NCI-H128 (cell line): Measurements from ENCODE around the gene KRTAP20-4.

Experiments
- DNase-seq: peaks from one replicate; lab custom pipeline; 2025; ENCODE audit not compliant: unreplicated experiment; lab: John Stamatoyannopoulos, UW

Gene KRTAP20-4

GRCh38 chr21:30620522-30620921 is at the start of gene KRTAP20-4:
Gene KRTAP20-4, plus strand, starts transcription at chr21:30620627.
- no peak for DNase-seq

DNA sequence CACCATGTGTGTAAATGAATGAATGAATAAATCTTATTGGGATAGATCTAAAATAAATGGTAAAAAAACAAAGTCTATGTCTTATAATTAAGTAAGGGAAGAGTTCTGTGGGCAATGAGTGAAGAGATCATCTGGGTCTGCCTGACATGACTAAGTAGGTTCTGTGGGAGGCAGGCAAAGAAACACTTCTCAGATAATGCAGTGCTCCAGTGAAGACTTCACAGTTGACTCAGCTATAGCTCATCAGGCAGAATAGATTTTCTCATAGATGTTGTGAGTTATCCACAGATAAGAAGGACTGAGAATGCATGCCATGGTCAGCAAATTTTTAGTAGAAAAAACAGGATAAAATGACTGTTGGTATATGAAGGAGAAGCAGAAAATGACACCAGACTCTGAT is 42.7 kb upstream of the KRTAP20-4 start:
- no peak for DNase-seq

DNA sequence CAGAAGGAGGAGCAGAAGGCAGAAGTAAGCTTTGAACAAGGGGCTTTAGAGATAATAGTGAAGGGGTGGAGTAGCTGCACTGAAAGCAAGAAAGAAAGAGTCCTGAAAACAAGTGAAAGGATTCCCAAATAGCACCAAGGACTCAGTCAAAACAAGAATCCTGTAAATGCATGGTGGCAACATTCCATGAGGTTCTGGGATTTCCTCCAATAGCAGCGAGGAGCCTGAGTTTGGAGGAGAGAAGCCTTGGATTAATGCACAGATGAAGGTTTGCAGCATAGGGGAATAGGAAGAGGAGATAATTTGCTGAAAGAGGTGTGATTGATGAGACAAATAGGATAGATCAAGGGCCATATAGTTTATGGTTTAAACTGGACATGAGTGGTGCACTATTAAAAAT is 41.1 kb upstream of the KRTAP20-4 start:
- no peak for DNase-seq

DNA sequence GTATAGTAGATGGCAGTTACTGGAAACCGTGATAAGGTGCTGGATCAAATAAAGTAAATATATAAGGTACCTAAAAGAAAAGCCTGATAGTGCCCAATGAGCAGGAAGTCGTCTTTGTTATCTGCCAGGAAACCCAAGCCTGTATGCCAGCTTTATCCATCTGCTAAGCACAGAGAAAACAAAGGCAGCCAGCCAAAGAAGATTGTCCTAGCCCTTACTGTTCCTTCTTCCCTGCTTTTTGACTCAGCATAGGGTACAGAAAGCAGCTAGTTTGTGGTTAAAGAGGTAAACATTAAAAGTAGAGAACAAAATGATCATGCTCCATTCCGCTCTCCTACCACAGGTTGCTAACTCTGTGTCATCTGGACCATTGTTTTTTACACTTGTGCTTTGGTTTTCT is 40.3 kb upstream of the KRTAP20-4 start:
- DNase-seq = no peak

GRCh38 chr21:30582870-30583269 is 37.6 kb upstream of the KRTAP20-4 start:
- DNase-seq = no peak

- no peak for DNase-seq
Observed at GRCh38 chr21:30590297-30590696, 30.1 kb upstream of the KRTAP20-4 start, which contains the start of gene KRTAP22-2. Gene KRTAP22-2, minus strand, starts transcription at chr21:30590397.

DNA sequence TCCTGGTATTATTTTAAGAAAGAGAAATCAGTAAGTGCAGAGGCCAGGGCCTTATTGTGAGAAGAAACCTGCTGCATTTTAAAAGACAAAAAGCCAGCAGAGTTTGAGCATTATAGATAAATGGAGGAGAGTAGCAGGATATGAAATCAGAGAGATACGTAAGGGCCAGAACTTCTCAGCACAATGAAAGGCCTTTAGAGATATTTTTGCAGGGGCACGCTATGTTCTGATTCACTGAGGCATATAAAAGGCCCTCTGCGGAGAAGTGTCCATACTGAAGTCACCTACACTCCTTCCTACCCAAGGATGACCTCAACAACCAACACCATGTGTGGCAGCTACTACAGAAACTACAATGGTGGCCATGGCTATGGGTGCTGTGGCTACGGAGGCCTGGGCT is 28.3 kb upstream of the KRTAP20-4 start, which contains the start of gene KRTAP6-3:
TSS of gene KRTAP6-3 (plus strand) at position 301 of the 400 bp plus-strand sequence. CDS start at position 307, 6 bp downstream.
- DNase-seq = no peak

DNA sequence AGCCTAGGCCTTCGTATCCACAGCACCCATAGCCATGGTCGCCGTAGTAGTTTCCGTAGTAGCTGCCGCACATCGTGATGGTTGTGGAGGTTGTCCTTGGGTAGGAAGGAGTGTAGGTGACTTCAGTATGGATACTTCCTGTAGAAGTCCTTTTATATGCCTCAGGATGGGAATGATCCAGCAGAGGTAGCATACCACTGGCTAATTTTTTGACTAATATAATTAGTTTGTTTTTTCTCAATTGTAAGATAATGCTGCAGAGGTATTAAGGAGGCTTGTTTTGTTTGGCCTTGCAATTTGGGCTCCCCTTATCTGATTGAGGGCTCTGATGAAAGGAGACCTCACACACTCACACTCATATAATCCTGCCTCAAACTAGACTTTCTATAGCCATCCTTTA is 21.6 kb upstream of the KRTAP20-4 start, which contains the start of gene KRTAP6-2:
TSS of gene KRTAP6-2 (minus strand) at position 101 of the 400 bp plus-strand sequence. CDS start at position 73, 28 bp downstream.
- DNase-seq = no peak

DNA sequence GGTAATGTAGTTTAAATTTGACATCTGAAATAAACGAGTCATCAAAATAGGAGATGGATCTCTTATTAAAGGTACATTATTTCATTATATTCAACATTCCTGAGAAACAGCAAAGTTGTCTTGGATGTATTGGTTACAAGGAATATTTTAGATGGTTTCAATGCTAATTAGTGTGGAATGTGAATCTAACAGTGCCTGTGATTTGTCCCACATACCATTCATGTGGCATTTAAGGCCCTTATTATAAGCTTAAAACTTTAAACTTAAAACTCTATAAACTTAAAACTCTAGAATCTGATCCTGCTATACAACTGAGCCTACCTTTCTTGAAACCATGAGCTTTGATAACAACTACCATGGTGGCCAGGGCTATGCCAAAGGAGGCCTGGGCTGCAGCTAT is 19.6 kb upstream of the KRTAP20-4 start, which contains the start of gene KRTAP22-1:
TSS of gene KRTAP22-1 (plus strand) at position 301 of the 400 bp plus-strand sequence.
- no peak for DNase-seq

- DNase-seq = no peak
Observed at GRCh38 chr21:30605968-30606367, 14.5 kb upstream of the KRTAP20-4 start.

DNA sequence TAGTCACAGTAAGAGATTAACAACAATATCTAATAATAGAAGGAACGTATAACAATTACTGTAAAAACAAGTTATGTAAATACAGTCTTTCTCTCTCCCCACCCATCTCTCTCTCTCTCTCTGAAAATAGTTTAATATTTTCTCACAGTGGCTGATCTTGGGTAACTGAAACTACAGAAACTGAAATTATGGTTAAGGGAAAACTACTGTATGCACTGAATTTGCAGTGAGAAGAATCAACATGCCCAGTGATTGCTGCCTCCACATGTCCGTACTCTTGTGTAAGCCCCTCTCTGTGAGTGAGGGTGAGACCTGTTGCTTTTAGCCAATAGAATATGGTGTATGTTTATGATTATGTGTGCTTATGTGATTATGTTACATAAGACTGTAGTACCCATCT is 8.3 kb upstream of the KRTAP20-4 start:
- DNase-seq = no peak

DNA sequence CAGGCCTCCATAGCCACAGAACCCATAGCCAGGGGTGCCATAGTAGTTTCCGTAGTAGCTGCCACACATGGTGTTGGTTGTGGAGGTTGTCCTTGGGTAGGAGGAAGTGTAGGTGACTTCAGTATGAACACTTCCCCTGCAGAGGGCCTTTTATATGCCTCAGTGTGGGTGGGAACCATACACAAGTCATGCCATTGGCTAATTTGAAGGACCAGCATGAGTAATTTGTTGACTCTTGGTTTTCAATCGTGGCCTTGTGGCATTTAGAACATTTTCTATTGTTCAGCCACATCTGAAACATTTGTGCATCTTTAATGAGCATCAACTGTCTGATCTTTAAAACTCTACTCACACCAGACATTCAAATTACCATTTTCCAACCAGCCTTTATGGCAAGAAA is 6.6 kb upstream of the KRTAP20-4 start, which contains the start of gene KRTAP6-1:
TSS of gene KRTAP6-1 (minus strand) at position 95 of the 400 bp plus-strand sequence. CDS start at position 69, 26 bp downstream.
- DNase-seq = no peak

DNA sequence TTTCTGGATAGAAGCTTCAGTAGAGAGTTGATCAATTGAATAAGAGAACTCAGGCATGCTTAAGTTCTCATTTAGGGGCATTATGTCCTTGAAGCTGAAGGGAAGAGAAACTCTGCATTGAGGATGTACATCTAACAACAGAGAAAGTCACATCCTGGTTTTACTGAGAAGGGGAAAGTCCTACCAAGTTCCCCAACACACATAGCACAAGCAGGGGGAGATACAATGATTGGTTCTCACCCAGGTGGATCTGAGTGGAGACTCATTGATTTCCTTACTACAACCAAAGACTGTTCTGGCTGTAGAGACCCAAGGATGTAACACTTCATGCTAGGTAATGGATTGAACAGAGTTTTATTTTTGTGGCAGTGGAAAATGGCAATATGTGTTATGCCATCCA is 5.2 kb upstream of the KRTAP20-4 start:
- DNase-seq = no peak

DNA sequence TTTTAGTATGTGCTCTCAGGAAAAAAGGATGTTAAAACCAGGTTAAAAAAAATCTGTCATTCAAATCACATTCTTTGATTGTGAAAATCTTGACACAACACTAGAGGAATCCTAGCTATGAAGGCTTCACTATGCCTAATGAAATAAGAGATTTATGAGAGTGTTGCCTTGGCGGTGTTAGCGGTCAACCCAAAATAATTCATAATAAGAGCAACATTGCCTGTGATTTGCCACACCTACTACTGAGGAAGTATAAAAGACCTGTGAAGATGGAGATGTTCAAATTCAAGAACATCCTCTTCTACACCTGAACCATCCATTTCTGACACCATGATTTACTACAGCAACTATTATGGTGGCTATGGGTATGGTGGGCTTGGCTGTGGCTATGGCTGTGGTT is 4.3 kb upstream of the KRTAP20-4 start, which contains the start of gene KRTAP20-1:
TSS of gene KRTAP20-1 (plus strand) at position 301 of the 400 bp plus-strand sequence. CDS start at position 331, 30 bp downstream.
- DNase-seq = no peak

DNA sequence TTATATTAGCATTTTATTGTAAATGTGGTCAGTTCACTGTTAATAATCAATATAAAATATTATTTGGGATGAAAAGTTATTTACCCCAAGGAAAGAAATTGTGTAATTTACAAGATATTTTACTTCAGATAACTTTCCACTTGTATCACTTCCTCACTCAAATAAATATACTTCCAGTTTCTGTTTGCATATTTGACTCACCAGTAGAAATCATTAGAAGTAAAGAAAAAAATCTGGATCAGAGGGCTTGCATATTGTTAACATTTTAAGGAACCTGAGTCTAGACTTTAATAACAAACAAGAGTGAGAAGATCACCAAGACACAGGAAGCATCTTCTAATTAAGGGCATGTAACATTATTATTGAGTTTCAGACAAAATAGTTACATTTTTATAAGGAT is 347 bp upstream of the KRTAP20-4 start:
- no peak for DNase-seq

DNA sequence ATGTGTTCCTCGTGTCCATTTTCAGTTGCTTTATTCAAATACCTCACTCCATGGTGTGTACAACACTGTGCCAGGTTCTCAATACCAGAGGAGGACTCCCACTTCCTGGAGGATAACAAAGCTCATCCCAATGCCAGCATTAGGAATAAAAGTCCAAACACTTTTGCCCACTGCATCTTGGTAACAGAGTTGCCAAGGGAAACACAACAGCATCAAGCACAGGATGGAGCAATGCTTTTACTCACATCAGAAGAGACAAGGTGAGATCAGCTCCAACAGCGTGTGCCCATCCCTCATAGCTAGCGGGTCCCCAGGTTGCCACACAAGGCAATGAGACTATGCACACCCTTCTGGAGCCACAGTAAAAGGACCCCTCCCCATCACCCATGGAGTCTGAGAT is 2.9 kb downstream of the KRTAP20-4 start:
- no peak for DNase-seq

GRCh38 chr21:30625449-30626165 is 5.2 kb downstream of the KRTAP20-4 start:
- no peak for DNase-seq

- no peak for DNase-seq
Observed at GRCh38 chr21:30628109-30628508, 7.7 kb downstream of the KRTAP20-4 start.

DNA sequence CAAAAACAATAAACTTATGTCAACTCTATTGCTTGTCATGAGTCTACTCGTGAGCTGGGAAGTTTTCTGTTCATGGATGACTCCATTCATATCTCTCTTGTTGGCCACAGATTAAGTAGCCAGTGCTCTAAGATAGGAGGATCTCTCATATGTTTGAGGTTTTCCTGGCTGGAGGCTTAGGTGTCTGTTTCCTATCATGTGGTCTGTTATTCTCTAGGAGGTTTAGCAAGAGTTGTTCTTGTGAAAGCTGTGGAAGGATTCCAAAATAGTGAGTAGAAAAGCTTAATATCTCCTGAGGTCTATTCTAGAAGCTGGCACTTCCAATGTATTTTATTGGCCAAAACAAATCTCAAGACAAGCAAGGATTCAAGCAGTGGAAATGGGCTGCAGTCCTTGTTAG is 8.8 kb downstream of the KRTAP20-4 start:
- no peak for DNase-seq

DNA sequence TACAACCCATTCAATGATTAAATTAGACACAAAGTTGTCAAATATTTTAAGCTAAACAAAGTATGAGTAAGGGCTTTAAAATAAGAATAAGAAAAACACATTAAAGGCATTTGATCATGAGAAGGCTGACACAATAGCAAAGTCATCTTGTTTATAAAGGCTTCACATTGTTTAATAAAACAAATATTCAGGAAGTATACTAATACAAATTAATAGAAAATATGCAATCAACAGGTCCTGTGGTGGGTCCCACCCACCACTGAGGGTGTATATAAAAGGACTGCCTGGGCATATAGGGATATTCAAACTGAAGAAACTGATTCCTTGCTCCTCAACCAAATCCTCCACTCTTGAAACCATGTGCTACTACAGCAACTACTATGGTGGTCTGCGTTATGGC is 14.5 kb downstream of the KRTAP20-4 start, which contains the start of gene KRTAP20-2:
TSS of gene KRTAP20-2 (plus strand) at position 301 of the 400 bp plus-strand sequence. CDS start at position 359, 58 bp downstream.
- no peak for DNase-seq

- no peak for DNase-seq
Observed at GRCh38 chr21:30638686-30639085, 18.3 kb downstream of the KRTAP20-4 start.

GRCh38 chr21:30642564-30642963 is 22.1 kb downstream of the KRTAP20-4 start, which contains the start of gene KRTAP20-3:
Gene KRTAP20-3, plus strand, starts transcription at chr21:30642864.
- no peak for DNase-seq
